RKO (cell line): Measurements from ENCODE around the gene PHF5A.
A peak's percentile ranks its signal among the peaks of the same experiment; 100 is the strongest.
"Not testable (repeated sequence)": the region's sequence is repeated elsewhere in the genome, so short reads cannot be mapped to it uniquely, and the experiment has no call there.

Source experiments
- DNase-seq: peaks from one replicate; pipeline ENCODE4 v3.0.0-alpha.2; 2016; ENCODE audit warnings: low spot score

PHF5A gene

DNA sequence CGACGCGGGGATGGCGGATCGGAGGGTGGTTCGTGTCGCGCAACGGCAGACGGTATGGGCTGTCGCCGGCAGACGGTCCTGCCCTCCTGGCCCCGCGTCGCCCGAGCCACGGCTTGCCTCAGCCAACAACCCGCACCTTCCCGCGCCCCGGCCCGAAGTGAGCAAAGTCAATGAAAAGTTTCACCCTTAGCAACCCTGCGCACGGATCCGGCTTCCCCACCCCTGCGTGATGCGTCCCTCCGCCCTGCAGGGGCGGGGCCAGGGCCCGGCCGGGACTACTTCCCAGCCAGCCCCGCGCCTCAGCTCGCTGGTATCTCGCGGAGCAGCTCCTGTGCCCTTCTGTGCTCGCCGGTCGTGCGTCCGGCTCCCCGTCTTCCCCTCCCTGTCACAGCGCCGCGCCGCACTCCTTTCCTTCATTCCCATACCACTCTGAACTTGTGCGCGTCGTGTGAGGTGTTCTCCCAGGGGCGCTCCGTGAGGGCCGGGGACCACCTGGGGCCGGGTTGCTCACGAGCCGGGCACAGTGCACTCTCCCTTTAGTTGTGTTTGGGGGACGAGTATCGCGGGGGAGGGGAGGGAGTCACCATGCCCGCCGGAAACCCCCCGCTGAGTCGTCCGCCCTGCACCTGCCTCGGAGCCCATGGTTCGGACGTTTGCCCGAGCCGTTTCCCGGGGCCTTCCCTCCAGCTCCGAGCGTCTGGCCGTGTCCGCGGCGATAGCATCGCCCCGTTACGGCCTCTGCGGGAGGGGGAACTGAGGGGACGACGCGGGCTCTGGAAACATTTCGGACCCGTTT lies 21.7 kb downstream of the PHF5A start, which contains the start of gene TOB2:
Gene TOB2 (minus strand): TSS at position 163 of the 796 bp plus-strand sequence. CDS start 9,456 bp downstream, outside the sequence.
- DNase-seq: peak; percentile 96

DNA sequence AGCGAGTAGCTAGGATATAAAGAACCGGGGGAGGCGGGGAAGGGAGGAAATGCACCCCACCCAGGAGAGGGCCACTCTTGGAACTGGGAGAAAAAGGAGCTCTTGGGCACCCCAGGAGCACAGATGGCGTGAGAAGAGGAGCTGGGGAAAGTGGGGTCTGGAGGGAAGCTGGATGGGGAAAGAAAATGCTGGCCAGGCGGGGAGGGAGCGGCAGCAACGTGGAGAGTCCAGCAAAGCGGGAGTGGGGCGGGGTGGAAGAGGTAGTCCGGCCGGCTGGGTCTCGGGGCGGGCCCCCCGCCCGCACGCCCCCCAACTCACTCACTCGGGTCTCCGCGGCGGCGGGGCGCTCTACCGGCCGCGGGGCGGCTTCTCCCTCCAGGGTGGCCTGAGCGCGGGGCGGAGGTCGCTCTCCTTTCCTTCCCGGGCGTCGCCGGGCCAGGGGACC lies 22.4 kb downstream of the PHF5A start:
- DNase-seq: no peak

DNA sequence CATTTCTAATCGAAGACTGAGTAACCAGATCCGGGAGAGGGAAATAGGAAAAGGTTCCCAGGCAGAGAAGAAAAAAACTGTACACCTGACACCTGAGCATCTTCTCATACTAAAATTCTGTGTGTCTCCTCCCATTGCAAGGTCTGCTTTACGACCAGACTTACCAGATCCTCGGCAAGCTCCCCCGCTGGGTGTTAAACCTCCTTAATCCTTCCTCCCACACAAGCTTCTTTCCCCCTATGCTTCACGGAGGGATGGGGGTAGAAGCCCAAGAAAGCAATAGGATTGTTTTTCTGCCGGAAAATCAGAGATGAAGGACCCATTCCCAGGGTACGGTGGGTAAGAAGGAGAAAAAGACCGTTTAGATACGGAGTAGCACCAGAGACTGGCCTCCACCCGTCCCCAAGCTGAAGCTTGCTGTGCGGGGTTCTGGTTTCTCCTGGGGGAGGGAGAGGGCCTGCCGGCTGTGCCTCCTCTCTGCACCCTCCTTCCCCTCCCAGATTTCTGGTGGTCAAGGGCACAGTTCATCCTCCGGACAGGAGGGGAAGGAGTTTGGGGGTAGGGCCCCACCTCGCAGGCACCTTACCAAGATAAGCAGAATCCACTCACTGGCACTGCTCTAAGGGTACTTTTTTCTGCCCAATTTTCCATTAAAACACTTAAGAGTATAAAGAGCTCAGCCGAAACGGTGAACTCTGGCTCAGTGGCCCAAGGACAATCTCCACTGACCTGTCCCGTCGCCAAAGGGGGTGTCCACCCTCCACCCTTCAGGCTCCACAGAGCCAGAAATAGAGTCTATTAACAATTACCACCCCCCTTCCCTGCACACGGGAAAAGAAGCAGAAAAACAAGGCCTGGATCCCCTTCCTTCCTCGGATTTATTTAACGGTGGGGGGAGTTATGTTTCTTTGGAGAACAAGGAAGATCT lies 23.1 kb downstream of the PHF5A start:
- peak; percentile 63 for DNase-seq

DNA sequence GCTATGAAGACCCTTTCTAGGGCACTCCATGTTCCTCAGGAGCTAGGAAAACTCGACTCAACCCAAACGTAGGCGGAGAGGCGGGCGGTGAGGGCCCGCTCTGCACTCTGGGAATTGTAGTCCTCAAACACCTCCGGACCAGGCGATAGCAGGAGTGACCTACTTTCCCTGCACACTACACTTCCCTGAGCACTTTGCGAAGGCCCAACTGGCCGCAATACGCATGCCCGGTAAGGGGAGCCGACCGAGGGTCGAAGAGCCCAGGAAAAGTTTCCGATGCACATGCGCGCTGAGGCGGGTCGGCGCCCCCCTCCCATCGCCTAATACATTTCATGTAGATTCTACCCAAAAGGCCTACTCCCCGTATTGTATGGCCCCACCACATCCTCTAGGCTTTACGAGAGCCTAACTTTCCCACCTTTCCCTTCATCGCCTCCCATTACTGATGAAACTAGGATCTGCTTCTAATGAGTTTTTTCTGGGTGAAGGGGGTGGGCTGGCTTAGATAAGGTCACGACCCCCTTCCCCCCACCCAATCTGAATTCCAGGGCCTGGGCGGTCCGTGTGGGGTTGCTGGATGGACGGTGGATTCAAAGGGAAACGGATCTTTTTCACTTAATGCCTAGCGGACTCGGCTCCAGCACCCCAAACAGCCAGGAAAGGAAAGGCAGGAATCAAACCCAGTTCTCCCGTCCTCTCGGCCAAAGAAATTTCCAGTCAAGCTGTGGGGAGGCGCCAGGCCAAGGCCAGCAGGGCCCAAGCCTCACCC lies 23.9 kb downstream of the PHF5A start:
- DNase-seq: peak; percentile 99

DNA sequence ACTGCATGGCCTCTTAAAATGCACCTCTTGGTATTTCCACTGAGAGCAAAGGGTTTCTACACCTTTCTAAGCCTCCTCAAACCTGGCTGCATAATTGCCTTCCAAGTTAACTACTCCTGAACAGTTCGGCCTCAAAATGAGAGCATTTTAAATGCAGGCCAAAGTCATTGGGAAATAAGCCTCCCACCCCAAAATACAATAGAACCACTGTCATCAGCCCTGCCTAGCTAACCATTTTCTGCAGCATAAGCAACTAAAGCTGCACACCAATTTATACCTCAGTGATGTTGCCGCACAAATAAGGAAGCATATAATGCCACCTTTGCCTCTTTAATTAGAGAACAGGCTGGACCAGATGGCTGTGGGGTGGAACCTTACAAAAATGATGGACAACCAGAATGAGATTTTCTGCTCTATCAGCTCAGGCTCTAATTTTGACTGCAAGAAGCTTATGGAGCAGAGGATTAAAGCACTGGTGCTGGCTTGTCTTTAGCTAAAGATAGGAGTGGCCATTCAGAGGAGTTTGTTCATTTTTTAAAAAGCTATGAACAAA lies 26.2 kb downstream of the PHF5A start:
- no peak for DNase-seq

DNA sequence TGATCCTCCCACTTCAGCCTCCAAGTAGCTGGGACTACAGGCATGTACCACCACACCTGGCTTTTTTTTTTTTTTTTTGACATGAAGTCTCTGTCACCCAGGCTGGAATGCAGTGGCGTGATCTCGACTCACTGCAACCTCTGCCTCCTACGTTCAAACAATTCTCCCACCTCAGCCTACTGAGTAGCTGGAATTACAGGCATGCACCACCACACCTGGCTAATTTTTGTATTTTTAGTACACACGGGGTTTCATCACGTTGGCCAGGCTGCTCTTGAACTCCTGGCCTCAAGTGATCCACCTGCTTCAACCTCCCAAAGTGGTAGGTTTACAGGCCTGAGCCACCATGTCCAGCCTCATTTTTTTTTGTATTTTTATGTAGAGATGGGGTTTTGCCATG lies 28.0 kb downstream of the PHF5A start:
- DNase-seq: not testable (repeated sequence)

DNA sequence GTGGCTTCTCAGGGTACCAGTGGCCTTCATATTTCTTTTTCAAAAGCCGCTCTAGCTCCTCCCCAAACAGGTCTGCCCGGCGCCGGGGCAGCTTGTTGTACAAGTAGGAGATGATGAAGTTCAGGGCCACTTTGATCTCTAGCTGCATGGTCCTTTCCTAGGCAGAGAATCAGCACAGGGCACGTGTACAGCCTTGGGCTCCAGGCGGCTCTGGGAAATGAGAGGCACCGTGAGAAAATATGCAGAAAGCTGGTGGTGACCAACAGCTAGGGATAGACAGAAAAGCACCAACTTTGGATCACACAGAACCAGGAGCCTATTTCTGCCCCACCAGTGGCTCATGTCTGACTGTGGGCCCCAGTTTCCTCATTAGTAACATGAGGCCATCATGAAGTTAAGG lies 31.3 kb downstream of the PHF5A start:
- no peak for DNase-seq

DNA sequence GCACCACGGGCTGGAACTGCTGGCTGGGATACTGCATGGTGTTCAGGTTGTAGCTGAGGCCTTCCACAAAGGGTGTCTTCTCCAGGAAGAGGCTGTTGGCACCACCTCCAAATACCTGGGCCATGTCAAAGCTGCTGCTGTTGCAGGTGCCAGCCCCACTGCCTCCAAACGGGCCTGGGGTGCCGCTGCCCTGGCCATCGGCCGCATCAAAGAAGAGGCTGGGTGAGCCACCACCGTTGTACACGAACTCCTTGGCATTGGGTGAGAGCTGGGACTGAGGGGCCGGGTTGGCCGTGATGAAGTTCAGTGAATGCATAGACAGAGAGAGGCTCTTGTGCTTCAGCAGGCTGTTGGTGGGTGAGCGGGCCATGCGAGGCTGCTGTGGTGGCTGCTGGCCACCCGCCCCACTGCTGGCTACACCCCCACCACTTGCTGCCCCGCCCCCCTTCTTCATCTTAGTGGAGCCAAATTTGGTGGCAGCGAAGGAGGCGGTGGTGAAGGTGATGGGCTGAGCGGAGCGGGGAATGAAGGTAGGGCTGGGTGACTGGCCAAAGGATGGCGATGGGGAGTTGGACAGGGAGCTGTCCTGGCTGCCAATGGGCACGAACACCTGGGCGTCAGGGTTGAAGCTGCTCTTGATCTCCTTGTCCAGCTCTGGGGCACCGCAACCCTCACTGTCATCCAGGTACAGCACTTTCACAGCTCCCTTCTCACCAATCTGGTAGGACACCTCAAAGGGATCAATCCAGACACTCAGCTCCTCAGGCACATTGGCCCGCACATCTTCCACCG lies 32.0 kb downstream of the PHF5A start:
- no peak for DNase-seq

DNA sequence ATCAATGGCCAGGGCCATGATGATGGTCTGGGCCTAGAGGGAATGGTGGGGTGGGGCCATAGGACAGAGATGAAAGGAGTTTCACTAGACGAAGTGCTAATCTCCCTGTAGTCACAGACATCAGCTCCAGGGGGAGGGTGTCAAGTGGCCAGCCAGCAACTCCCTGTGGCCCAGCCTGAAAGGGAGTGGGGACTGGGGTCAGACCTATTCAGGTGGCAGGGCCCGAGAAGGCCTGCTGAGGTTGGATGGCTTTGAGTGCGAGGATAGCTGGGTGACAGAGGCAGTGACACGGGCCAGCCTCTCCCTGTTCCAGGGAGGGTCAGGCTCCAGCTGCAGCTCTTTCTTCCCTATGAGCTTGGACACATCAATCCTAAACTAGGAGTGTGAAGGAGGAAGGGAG lies 32.9 kb downstream of the PHF5A start:
- DNase-seq: no peak

DNA sequence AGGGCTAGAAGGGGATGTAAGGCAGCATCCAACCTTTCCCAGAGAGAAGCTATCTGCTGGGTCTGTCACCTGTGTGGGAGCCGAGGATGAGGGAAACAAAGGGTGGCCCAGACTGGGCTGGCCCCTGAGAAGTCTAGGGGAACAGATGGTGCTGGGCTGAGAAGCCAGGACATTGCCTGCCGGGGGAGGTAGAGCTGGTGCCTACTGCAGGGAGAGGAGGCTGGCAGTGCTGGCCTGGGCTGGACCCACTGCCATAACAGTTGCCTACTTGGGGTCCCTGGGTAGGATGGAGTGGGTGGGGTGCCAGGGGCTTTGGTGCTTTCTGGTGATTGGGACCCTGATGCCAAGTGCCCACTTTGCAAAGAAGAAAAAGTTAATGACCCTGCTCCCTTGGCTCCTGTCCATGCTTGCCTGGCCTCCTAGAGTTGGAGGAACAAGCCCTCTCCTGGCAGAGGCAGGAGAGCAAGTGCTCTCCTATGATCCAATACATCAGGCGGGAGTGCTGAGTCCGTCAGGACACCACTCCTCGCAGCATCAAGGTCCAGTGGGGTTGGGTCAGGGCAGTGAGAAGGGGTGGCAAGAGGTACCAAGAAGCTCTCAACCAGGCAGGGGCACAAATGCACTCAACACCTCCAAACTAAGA lies 34.0 kb downstream of the PHF5A start:
- DNase-seq: not testable (repeated sequence)

DNA sequence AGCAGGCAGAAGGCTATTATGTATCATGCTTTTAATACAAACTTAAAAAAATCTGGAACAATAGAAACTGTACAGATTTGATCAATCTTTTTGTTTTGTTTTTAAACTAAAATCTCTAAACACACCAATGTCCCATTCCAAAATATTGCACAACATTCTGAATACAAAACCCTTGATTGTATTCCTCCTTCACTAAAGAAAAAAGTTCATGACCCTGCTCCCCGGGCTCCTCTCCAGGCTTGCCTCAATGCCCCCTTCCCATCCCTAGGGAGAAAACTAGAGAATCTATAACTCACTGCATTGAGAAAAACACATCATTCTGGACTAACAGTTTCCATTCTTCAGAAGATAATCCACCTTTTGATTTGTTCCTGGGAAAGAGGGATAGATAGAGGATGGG lies 35.0 kb downstream of the PHF5A start:
- not testable (repeated sequence) for DNase-seq

DNA sequence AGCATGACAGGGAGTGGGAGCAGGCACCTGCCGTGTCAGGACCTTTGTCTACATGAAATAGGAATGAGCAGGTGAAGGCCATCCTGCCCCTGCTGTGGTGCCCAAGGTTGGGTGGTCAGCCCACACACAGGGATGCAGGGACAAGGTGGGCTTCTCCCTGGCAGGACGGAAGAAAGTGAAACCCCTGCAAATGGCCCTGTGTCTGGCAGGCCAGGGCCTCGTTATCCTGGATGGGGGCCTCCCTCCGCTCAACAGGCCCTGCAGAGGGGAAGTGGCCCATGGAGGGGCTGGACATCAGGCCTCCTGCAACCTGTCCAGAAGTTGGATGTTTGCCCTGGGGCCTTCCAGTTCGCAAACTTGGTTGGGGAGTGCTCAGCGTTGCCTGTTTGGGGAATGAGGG lies 36.8 kb downstream of the PHF5A start:
- DNase-seq: no peak

DNA sequence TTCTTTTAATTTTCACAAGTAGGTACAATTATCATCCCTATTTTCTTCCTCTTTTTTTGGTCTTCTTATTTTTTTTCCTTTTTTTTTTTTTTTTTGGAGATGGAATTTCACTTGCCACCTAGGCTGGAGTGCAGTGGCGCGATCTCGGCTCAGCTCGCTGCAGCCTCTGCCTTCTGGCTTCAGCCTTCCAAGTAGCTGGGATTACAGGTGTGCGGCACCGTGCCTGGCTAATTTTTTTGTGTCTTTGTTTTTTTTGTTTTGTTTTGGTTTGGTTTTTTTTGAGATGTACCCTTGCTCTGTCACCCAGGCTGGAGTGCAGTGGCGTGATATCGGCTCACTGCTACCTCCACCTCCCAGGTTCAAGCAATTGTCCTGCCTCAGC lies 38.5 kb downstream of the PHF5A start:
- DNase-seq: no peak

DNA sequence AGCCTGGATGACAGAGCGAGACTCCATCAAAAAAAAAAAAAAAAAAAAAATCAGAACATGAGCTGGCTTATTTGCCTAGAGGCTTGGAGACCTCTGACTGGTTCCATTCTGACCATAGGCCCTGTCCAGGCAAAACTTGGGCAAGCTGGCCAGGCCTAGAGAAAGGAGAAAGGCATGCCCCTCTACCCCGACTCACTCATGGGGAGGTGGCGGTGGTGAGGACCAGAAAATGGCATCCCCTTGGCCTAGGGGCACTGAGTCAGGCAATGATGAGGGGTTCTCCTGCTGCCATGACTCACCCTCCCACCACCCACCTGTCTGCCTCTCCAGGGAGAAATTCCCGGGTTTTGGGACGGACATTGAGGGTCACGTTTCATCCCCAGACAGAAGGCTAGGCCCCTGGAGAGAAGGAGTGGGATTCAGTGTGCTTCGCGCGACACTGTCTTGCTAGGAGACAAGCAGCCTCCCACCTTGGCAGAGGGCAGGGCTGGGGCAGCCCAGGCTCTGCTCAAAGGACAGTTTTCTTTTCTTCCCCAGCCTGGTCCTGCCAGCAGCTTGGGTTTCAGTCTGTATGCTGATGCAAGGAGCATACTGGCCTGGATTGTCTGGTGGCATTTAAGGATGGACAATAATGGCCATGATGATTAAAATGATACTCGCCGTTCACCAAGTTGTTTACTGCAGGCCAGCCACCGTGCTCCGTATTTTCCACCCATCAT lies 39.1 kb downstream of the PHF5A start:
- DNase-seq: peak; percentile 52

DNA sequence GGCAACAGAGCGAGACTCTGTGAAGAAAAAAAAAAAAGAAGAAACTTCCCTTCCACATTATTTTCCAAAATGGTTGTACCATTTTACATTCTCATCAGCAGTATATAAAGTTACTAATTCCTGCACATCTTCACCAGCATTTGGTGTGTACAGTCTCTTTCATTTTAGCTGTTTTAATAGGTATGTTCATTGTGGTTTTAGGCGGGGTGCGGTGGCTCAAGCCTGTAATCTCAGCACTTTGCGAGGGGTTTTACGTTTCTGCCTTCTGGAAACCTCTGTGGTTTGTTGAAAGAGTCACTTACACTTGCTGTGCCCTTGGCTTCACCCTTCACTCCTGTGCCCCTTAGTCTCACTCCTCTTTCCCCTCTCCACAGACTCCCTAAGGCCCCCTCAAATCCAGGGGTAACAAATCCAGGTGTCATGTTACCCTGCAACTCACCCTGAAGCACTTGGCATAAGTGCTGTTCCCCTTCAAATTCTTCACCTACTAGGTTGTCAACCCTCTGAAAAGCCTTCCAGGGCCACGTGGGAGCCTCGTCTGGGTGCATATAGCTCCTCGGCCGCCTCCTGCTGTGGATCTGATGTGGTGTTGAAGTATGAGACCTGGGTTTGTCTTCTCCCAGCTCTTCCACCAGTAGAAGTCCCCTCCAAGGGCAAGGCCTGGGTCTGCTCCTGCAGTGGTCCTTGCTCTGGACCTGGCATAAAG lies 42.7 kb downstream of the PHF5A start:
- no peak for DNase-seq

DNA sequence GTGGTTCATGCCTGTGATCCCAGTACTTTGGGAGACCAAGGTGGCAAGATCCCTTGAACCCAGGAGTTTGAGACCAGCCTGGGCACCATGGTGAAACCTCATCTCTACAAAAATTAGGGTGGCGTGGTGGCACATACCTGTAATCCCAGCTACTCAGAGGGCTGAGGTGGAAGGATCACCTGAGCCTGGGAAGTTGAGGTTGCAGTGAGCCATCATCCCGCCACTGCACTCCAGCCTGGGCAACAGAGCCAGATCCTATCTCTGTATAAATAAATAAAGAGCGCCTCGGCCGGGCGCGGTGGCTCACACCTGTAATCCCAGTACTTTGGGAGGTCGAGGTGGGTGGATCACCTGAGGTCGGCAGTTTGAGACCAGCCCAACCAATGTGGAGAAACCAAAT lies 49.8 kb downstream of the PHF5A start:
- no peak for DNase-seq

DNA sequence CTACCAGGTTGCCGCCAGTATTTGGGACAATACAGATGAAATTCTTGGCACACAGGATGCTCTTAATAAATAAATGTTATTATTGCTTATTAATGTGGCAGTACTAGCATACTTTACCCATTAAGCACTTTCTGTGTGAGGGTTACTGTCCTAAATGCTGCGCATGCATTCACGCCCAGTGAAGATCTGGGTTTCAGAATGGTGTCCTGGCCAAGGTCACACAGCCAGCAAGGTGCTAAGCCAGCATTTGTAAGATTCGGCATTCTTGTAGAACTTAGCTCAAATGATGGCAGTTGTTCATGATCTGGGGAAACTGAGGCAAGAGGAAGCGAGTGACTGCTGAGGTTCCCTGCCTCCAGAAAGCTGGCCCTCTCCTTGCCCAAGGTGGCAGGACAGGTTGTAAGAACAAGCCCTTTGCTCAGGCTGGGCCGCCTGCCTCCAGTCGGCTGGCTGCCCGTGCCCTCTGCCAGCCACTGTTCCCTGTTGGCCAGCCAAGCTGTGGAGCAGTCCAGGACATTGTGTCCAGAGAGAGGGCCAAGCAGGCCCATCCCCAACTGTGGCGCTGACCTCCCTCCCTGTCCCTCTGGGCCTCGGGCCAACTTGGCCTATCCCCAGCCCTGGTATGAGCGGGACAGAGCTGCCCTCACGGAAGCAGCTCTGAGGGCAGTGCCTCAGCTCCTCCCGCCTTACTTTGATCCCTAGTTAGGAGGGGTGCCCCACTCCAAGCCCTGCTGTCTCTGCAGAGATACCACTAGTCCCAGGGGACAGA lies 50.7 kb downstream of the PHF5A start:
- DNase-seq: no peak

DNA sequence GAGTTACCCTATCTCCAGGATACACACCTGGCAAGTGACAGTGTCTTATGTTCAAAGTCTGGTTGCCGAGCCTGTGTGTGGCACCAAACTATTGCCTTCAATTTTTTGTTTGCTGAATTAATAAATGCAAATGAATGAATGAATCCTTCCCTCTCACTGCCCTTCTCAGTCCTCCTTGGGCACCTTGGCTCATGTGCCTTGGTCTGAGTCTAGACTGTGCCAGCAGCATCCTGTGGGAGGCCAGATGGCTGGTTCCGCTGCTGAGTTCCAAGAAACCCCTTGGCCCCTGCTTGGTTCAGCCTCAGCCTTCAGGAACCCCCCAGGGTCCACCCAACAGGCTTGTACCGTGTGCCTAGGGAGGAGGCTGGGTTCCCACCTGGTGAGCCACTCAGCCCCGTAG lies 52.9 kb downstream of the PHF5A start:
- no peak for DNase-seq
